Colonic mucosa (tissue), 4 donors: ENCODE measurements around the gene SBK1. TPM values are rescaled to one million over a fixed set of nuclear protein-coding genes. Genes with fewer than 3 reads are reported as not detected.

Experiments
- DNase-seq: peaks from one replicate; pipeline ENCODE4 v3.0.0-alpha.2; 2020
- H3K27ac ChIP-seq: fragments of 200-600 bp; one replicate; pipeline ENCODE4 v1.8.0; 2021
- H3K27me3 ChIP-seq: fragments of 200-600 bp; one replicate; pipeline ENCODE4 v1.8.0; 2021
- H3K36me3 ChIP-seq: fragments of 200-600 bp; one replicate; pipeline ENCODE4 v1.8.0; 2021
- H3K4me1 ChIP-seq: fragments of 200-600 bp; one replicate; pipeline ENCODE4 v1.8.0; 2021; ENCODE audit warnings: mild to moderate bottlenecking
- H3K4me3 ChIP-seq: fragments of 200-600 bp; one replicate; pipeline ENCODE4 v1.8.0; 2021
- H3K9ac ChIP-seq, 2 donors: one replicate each; pipeline ENCODE4 v1.7.0; 2013; ENCODE audit warnings: control low read depth in 2 of 2, low read depth in 2 of 2, low read length in 2 of 2
- H3K9me3 ChIP-seq: fragments of 200-600 bp; one replicate; pipeline ENCODE4 v1.8.0; 2021
- intact Hi-C: fragments of 100-400 bp; cut with DNase I; formaldehyde crosslinking; loops from one replicate; pipeline ENCODE4 v1.14.1; 2022
- total RNA-seq, 2 donors: library from RNA; stranded (reverse); fragmentation: NEBNext Ultra II Directional in 1 of 2; extraction: Animal tissue kit (Norgen Biotek cat#: 25700) in 1 of 2; gene quantifications; one replicate each; pipeline ENCODE4 v1.2.1, GENCODE V29; 2021
- TF ChIP-seq, protein P1 (sequence below): fragments of 200-600 bp; IDR thresholded peaks from one replicate; pipeline ENCODE4 v1.8.0; 2022; ENCODE audit warnings: antibody characterized with exemption, mild to moderate bottlenecking
- donor health status: healthy.
- donor health status: DM: no; HTN: no; CAD: no.
- donor health status: DM: no; HTN: no; CAD: no.

SBK1 gene
- total RNA-seq, 2 donors from 2014 or later: 1.0 to 1.4 TPM

DNA sequence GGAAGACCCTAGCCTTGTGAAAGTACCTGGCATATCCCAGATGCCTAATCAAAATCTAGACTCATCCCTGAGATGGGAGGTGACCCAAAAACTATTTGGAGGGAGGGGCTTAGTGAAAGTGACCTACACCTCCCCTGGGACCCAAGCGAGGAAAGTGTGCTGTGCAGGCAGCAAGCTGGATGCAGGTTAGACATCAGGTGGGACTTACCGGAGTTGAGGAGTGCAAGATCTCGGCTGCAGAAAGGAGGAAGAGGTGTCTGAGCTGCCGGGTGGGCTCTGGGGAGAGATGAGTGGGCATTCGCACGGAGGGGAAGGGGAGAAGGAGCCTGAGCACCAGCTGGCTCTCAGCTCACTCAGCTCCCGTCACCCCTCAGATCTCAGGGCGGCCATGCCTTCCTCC lies 10.3 kb upstream of the SBK1 start:
- H3K9me3 ChIP-seq: no peaks in the 10 kb centered on the region
- no peak overlapping the region for H3K9ac ChIP-seq
- H3K4me1 ChIP-seq: peaks cover 5% of the 10 kb centered on the region
- H3K4me3 ChIP-seq: no peak overlapping the region
- H3K36me3 ChIP-seq: no peaks in the 10 kb centered on the region
- DNase-seq: no peak
- no peak overlapping the region for H3K27ac ChIP-seq
- intact Hi-C loops: no loop called here
- TF ChIP-seq, protein P1, sequence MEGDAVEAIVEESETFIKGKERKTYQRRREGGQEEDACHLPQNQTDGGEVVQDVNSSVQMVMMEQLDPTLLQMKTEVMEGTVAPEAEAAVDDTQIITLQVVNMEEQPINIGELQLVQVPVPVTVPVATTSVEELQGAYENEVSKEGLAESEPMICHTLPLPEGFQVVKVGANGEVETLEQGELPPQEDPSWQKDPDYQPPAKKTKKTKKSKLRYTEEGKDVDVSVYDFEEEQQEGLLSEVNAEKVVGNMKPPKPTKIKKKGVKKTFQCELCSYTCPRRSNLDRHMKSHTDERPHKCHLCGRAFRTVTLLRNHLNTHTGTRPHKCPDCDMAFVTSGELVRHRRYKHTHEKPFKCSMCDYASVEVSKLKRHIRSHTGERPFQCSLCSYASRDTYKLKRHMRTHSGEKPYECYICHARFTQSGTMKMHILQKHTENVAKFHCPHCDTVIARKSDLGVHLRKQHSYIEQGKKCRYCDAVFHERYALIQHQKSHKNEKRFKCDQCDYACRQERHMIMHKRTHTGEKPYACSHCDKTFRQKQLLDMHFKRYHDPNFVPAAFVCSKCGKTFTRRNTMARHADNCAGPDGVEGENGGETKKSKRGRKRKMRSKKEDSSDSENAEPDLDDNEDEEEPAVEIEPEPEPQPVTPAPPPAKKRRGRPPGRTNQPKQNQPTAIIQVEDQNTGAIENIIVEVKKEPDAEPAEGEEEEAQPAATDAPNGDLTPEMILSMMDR: no peak
- no peaks in the 10 kb centered on the region for H3K27me3 ChIP-seq

DNA sequence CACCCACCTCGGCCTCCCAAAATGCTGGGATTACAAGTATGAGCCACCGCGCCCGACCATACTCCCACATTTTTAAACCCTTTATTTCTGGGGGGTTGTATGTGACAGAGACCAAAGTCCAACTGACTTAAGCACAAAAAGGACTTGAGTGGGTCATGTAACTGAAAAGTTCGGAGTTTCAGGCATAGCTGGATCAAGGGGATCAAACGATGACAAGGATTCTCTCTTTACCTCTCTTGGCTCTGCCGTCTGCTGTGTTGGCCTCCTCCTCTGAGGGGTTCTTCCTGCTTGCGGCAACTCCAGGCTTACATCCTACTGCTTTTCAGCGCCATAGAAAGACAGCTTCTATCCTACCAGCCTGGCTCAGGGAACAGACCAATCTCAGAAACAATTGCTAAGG lies 9.2 kb upstream of the SBK1 start:
- no peak overlapping the region for H3K27ac ChIP-seq
- intact Hi-C loops: no loop called here
- no peak overlapping the region for H3K4me3 ChIP-seq
- peaks cover under 1% of the 10 kb centered on the region for H3K4me1 ChIP-seq
- no peaks in the 10 kb centered on the region for H3K9me3 ChIP-seq
- TF ChIP-seq, protein P1: no peak
- H3K9ac ChIP-seq: no peak overlapping the region
- no peaks in the 10 kb centered on the region for H3K36me3 ChIP-seq
- no peak for DNase-seq
- no peaks in the 10 kb centered on the region for H3K27me3 ChIP-seq

- no peak for DNase-seq
- H3K27ac ChIP-seq: no peak overlapping the region
- TF ChIP-seq, protein P1: no peak
Observed at GRCh38 chr16:28283798-28284577, 8.3 kb upstream of the SBK1 start.

GRCh38 chr16:28285649-28286048 lies 6.7 kb upstream of the SBK1 start:
- Histone ChIP-seq H3K9me3 (no peaks in the 10 kb centered on the region), H3K36me3 (no peaks in the 10 kb centered on the region), H3K27ac (no peak overlapping the region), H3K4me1 (no peaks in the 10 kb centered on the region), H3K27me3 (no peaks in the 10 kb centered on the region), H3K9ac (no peak overlapping the region), H3K4me3 (no peak overlapping the region)
- TF ChIP-seq, protein P1: no peak
- DNase-seq: no peak
- intact Hi-C loops: no loop called here

More at GRCh38 chr16:28283798-28284577, 8.3 kb upstream of the SBK1 start:
- no peaks in the 10 kb centered on the region for H3K36me3 ChIP-seq
- no peaks in the 10 kb centered on the region for H3K4me1 ChIP-seq
- H3K27me3 ChIP-seq: no peaks in the 10 kb centered on the region
- intact Hi-C loops: no loop called here
- H3K9me3 ChIP-seq: no peaks in the 10 kb centered on the region
- no peak overlapping the region for H3K4me3 ChIP-seq
- no peak overlapping the region for H3K9ac ChIP-seq

DNA sequence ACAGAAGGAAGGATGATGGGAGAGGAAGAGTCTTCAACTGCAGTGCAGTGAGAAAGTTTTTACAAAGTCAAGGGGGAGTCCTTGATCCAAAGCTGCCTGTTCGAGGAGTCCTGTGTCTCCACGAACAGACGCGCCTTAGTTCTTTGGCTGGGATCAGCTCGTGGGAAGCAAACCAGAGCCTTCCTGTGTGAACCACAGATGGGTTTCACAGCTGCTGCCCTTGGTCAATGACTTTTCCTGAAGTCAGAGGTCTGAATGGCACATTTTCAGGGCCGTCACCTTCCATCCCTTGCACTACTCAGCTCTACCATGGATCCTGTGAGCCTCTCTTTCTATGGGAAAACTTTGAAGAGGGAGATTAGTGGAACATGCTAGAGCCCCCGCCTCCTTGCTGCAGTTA lies 4.2 kb upstream of the SBK1 start:
- intact Hi-C loops: no loop called here
- H3K27ac ChIP-seq: no peak overlapping the region
- H3K9me3 ChIP-seq: no peaks in the 10 kb centered on the region
- H3K27me3 ChIP-seq: peaks cover under 1% of the 10 kb centered on the region
- H3K36me3 ChIP-seq: no peaks in the 10 kb centered on the region
- no peak overlapping the region for H3K4me3 ChIP-seq
- no peak overlapping the region for H3K9ac ChIP-seq
- TF ChIP-seq, protein P1: no peak
- DNase-seq: no peak
- H3K4me1 ChIP-seq: peaks cover 1% of the 10 kb centered on the region
